ENCODE results near the gene SLC6A7. TPM values are rescaled to one million over a fixed set of nuclear protein-coding genes. Genes with fewer than 3 reads are reported as not detected.
A peak's percentile ranks its signal among the peaks of the same experiment; 100 is the strongest.

SLC6A7 gene
- total and polyA plus RNA-seq, 2 experiments from 2014 or later, result not detected

- H3K4me3 ChIP-seq, result no peak overlapping the region
- DNase-seq (ENCODE audit: low read depth in 1 of 2, low spot score in 1 of 2), result no peak
These were observed 36.4 kb upstream of the SLC6A7 start for GRCh38 chr5:150153483-150153882.

GRCh38 chr5:150153957-150154617 lies 35.8 kb upstream of the SLC6A7 start:
- Histone ChIP-seq H3K4me1 (ENCODE audit: low read depth) (no peaks in the 10 kb centered on the region), H3K27ac (no peak overlapping the region), H3K27me3 (no peaks in the 10 kb centered on the region), H3K36me3 (no peaks in the 10 kb centered on the region), H3K9me3 (ENCODE audit: low read depth) (no peaks in the 10 kb centered on the region), H3K4me3 (no peak overlapping the region)
- no peak for TF ChIP-seq CTCF (IDR thresholded peaks at IDR 0.05; ENCODE audit: low read depth, low read length)
- DNase-seq (ENCODE audit: low read depth in 1 of 2, low spot score in 1 of 2), result peak in 1 of 2 donors; percentile 77

More at GRCh38 chr5:150153483-150153882, 36.4 kb upstream of the SLC6A7 start:
- H3K27ac ChIP-seq, result no peak overlapping the region
- no peaks in the 10 kb centered on the region for H3K9me3 ChIP-seq (ENCODE audit: low read depth)
- no peaks in the 10 kb centered on the region for H3K36me3 ChIP-seq
- TF ChIP-seq CTCF (IDR thresholded peaks at IDR 0.05; ENCODE audit: low read depth, low read length), result no peak
- no peaks in the 10 kb centered on the region for H3K27me3 ChIP-seq
- no peaks in the 10 kb centered on the region for H3K4me1 ChIP-seq (ENCODE audit: low read depth)

- Histone ChIP-seq H3K27me3 (no peaks in the 10 kb centered on the region), H3K4me3 (no peak overlapping the region), H3K4me1 (ENCODE audit: low read depth) (no peaks in the 10 kb centered on the region), H3K36me3 (no peaks in the 10 kb centered on the region), H3K27ac (no peak overlapping the region), H3K9me3 (ENCODE audit: low read depth) (no peaks in the 10 kb centered on the region)
- DNase-seq (ENCODE audit: low read depth in 1 of 2, low spot score in 1 of 2), result peak in 1 of 2 donors; percentile 41
- TF ChIP-seq CTCF (IDR thresholded peaks at IDR 0.05; ENCODE audit: low read depth, low read length), result peak; percentile 6
These were observed 35.2 kb upstream of the SLC6A7 start for GRCh38 chr5:150154618-150155128.

GRCh38 chr5:150155258-150156026 lies 34.4 kb upstream of the SLC6A7 start, which contains the start of gene PDGFRB:
TSS of gene PDGFRB (minus strand) at chr5:150155845. CDS start at chr5:150137047, 18,798 bp downstream.
- Histone ChIP-seq H3K27ac (no peak within 1 kb of the TSS), H3K27me3 (no peaks in the 10 kb centered on the region), H3K36me3 (no peaks in the 10 kb centered on the region), H3K9me3 (ENCODE audit: low read depth) (no peaks in the 10 kb centered on the region), H3K4me3 (no peak within 1 kb of the TSS), H3K4me1 (ENCODE audit: low read depth) (no peaks in the 10 kb centered on the region)
- no peak for TF ChIP-seq CTCF (IDR thresholded peaks at IDR 0.05; ENCODE audit: low read depth, low read length)
- peak; percentile 58 to 97 for DNase-seq (ENCODE audit: low read depth in 1 of 2, low spot score in 1 of 2)

GRCh38 chr5:150156027-150156368 lies 33.9 kb upstream of the SLC6A7 start:
- Histone ChIP-seq H3K36me3 (no peaks in the 10 kb centered on the region), H3K27me3 (no peaks in the 10 kb centered on the region), H3K27ac (no peak overlapping the region), H3K9me3 (ENCODE audit: low read depth) (no peaks in the 10 kb centered on the region), H3K4me3 (no peak overlapping the region), H3K4me1 (ENCODE audit: low read depth) (no peaks in the 10 kb centered on the region)
- DNase-seq (ENCODE audit: low read depth in 1 of 2, low spot score in 1 of 2), result no peak
- TF ChIP-seq CTCF (IDR thresholded peaks at IDR 0.05; ENCODE audit: low read depth, low read length), result no peak

Data from cardiac muscle cell (in vitro differentiated cells and primary cell).